NCI-H1092 (cell line): ENCODE measurements around the gene CDC14A.
"Not testable (repeated sequence)": the region's sequence is repeated elsewhere in the genome, so short reads cannot be mapped to it uniquely, and the experiment has no call there.

ENCODE experiments used
- DNase-seq: peaks from one replicate; lab custom pipeline; 2025; lab: John Stamatoyannopoulos, UW

The CDC14A gene

GRCh38 chr1:100332331-100332730 lies 20.0 kb upstream of the CDC14A start:
- DNase-seq: no peak

GRCh38 chr1:100335436-100335835 lies 16.9 kb upstream of the CDC14A start:
- DNase-seq: no peak

DNA sequence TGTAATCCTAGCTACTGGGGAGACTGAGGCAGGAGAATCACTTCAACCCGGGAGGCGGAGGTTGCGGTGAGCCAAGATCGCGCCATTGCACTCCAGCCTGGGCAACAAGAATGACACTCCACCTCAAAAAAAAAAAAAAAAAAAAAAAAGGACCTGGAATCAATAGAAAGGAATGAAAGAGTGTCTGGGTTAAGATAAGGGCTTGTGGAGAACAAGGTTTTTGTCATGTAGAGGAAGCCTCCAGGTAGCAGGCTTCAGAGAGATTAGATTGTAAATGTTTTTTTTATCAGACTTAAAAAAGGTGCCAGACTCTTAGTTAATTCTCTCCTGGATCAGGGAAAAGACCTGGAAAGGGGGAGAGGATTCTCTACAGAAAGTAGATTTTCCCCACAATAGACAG lies 14.4 kb upstream of the CDC14A start:
- not testable (repeated sequence) for DNase-seq

GRCh38 chr1:100339735-100340134 lies 12.6 kb upstream of the CDC14A start:
- not testable (repeated sequence) for DNase-seq

DNA sequence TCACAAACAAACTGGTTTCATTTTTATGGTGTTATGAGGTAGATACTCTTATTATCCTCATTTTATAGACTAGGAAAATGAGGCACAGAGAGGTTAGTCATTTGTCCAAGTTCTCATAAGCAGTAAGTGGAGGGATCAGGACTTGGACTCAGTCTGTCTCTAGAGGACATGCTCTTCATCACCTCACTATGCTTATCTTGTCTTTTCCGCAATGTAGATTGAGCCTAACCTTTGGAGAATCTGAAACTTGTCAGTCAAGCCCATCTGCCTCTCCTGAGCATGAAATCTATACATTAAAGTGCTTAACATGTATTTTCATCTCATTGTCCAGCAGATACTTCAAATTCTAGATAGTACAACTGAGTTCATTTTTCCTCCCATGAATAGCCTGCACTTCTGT lies 11.8 kb upstream of the CDC14A start:
- no peak for DNase-seq

GRCh38 chr1:100342348-100342747 lies 10.0 kb upstream of the CDC14A start:
- no peak for DNase-seq

GRCh38 chr1:100343897-100344296 lies 8.4 kb upstream of the CDC14A start:
- no peak for DNase-seq

DNA sequence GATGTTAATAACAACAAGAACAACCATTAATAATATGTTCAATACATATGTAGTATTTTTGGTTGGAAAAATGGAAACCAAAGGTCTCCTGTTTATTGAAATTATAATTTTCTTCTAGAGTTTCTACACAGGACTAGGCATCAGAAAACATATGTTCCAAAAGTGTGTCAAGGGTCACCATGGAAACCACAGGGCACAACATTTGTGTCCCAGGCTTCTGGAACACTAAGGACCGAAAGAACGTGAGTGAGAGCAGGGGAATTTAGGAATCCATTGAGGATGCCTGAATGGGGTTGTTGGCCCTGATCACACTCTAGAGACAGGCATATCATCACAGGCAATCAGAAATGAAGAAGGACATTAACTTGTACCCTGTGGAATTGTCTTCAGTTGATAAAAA lies 7.5 kb upstream of the CDC14A start:
- no peak for DNase-seq

DNA sequence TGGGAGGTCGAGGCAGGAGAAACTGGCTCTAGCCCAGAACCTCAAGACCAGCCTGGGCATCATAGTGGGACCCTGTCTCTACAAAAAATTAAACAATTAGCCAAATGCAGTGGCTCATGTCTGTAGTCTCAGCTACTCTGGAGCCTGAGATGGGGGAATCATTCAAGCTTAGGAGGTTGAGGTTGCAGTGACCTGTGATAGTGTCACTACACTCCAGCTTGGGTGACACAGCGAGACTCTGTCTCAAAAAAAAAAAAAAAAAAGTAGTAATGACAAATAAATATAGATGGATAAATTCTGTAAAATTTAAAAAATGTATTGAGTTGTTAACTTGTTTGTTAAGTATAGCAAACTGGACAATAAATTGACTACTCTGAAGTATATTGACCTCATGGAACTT lies 5.9 kb upstream of the CDC14A start:
- no peak for DNase-seq

- DNase-seq: no peak
These were observed 5.0 kb upstream of the CDC14A start for GRCh38 chr1:100347009-100347966.

DNA sequence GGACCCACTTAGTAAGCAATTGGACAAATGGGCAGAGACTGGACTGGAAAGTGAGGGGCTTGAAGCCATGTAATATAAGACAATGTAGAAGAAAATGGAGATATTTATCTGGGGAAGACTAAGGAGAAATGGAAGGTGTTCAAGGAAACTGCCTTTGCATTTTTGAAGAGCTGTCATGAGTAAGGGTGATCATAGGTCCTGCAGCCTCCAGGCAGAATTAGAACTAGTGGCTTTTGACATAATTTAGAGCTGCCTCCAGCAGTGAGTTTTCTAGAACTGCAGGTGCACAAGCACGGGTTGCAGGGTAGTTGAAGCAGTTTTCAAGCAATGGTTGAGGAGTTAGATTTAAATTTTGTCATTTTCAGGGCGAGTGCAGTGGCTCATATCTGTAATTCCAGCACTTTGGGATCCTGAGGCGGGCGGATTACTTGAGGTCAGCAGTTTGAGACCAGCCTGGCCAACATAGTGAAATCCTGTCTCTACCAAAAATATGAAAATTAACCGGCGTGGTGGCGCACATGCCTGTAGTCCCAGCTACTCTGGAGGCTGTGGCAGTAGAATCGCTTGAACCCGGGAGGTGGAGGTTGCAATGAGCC lies 3.7 kb upstream of the CDC14A start:
- DNase-seq: no peak

- no peak for DNase-seq
These were observed 3.1 kb upstream of the CDC14A start for GRCh38 chr1:100349246-100349645.

GRCh38 chr1:100350787-100351094 lies 1.6 kb upstream of the CDC14A start:
- DNase-seq: no peak

DNA sequence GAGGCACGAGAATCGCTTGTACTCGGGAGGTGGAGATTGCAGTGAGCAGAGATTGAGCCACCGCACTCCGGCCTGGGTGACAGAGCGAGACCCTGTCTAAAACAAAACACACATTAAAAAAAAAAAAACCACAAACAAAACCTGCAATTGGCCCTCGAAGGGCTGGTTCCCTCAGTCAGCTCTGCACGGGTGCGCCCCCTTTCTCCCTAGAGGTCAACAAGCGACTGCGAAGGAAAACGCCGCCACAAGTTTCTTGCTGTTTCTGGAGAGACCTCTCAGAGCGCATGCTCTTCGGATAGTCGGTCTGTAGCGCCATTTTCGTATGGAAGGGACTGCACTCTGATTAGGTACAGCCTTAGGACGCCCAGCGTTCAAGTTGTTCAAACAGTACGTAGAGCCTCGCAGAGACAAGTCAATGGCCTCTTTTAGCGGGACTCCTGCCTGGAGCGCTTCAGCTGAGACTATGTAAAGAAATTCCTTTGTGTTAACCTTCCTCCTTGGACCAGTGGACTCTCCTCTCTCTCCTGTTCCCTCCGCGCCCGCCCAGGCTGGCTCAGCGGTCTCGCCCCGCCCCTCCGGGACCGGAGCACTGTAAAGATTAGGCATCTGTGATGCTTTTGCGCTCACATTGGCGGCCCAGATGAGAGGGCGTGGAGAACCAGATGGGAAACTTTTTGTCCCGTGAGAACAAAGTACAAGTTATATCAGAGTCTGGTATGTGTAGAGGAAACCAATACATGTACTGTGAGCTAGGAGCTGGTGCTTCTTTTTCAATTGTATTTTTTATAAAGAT lies 1.0 kb upstream of the CDC14A start:
- DNase-seq: peak; percentile 44

DNA sequence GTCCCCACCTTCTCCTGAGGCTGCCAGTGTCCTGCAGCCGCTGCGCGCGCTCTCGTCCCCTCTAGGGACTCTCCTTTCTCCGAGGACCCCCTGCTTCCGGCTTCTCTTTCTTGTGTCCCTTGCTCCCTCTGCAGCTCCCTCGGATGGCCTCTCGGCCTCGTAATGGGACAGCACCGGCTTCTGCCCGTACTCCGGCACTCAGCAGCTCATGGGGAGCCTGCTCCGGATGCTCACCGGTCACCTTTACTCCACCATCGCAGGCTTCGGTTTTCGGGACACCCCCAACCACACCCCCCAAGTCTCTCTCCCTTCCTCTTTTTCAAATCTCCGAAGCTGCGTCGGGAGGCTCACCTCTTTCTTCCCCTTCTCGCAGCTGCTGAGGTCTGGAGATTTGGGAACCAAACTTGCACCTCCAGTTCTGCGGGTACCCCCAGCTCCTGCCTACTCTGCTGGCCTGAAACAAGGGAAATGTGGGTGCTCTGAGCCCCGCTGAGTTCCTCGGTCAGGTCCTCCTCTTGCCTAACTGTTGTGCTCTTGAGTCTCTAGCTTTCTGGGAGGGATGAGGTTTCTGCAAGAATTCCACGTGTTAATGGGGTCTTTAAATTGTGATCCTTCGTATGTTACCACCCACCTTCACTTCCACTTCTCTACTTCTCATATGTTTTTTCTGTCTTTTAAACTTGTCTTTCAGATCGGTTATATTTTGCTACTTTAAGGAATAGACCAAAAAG lies 930 bp downstream of the CDC14A start:
- DNase-seq: no peak

DNA sequence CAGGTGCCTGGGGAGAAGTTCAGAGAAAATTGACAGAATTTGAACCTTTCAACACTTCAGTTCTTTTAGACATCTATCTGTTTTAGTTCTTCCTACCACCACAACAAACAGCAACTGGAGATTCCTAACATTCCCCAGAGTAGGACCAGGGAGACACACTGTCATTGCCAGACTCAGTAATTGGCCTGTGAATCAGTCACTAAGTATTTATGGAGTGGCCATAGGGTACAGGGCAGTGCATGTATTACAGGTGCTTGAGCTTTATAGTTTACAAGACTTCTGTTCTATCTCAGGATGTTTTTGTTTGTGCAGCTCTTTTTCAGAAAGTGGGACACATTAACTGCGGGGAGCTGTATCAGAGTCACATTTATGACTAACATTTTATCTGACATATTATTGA lies 1.7 kb downstream of the CDC14A start:
- no peak for DNase-seq

GRCh38 chr1:100354971-100355394 lies 2.7 kb downstream of the CDC14A start:
- no peak for DNase-seq

DNA sequence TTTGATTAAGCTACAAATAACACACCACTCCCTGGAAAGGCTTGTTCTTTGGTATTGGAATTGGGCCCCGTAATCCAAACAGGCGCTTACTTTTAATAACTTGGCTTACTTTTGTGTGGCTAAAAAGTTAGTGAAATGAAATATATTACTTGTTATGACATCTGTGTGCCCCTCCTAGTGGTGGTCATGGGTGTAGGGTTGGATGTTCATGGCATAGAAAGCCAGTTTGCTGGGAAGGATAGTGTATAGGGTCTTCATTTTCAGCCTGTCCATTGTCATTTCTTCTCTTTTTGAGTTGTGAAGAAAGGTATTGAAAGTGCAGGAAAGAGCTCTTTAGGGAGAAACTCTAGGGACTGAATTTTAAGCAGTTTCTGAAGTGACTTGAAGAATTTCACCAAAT lies 5.9 kb downstream of the CDC14A start:
- no peak for DNase-seq

DNA sequence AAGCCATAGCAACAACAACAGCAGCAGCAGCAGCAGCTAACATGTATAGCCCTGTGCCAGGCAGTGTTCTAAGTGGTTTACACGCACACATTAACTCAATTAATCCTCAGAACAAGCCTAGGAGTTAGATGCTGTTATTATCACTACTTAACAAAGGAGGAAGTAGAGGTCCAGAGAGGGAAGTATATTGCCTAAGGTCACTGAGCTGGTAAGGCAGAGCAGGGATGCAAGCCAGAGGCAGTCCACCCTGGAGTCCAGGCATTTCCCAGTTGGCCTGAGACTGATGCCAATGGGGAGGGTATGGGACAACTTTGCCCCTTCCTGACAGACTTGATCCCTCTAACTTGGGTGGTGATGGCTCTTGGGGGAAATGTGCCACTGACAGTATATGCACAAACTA lies 6.8 kb downstream of the CDC14A start:
- DNase-seq: no peak

GRCh38 chr1:100360790-100361510 lies 8.6 kb downstream of the CDC14A start:
- DNase-seq: peak; percentile 9

GRCh38 chr1:100361511-100362089 lies 9.3 kb downstream of the CDC14A start:
- no peak for DNase-seq
